IPS DF 4.7 (cell line): ENCODE measurements around the gene CDCA5.

Experiments used
- DNase-seq: peaks from one replicate; pipeline ENCODE4 v3.0.0-alpha.2; 2013; ENCODE audit warnings: low spot score; ENCODE audit errors: extremely low read depth

CDCA5 gene

GRCh38 chr11:65045061-65045460 lies 38.8 kb downstream of the CDCA5 start:
- DNase-seq: no peak

GRCh38 chr11:65043881-65044501 lies 39.8 kb downstream of the CDCA5 start:
- no peak for DNase-seq

- no peak for DNase-seq
Measured at GRCh38 chr11:65042891-65043290, 40.9 kb downstream of the CDCA5 start.

- DNase-seq: peak; percentile 80
Measured at GRCh38 chr11:65040847-65041622, 42.8 kb downstream of the CDCA5 start, which contains the start of gene SAC3D1. TSS of gene SAC3D1 (plus strand) at chr11:65041210. CDS start at chr11:65041293, 83 bp downstream.

- DNase-seq: no peak
Measured at GRCh38 chr11:65040520-65040846, 43.4 kb downstream of the CDCA5 start.

- no peak for DNase-seq
Measured at GRCh38 chr11:65036931-65037330, 46.9 kb downstream of the CDCA5 start.

DNA sequence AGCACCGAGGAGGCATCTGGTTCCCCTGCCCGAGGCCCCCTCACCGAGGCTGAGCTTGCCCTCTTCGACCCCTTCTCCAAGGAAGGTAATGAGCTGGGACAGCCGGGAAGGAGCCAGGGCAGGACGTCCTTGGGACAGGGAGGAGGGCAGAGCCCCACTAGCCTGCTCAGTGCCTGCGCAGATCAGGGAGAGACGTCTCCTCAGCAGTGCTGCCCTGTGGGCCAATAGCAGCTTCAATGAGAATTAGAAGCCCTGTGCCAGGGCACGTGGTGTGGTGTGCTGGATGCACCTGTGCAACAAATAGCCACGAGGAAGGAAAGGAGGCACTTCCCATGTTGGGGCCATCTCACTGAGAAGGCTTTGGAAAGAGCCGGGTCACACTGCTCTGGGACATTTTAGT lies 48.3 kb downstream of the CDCA5 start:
- DNase-seq: no peak

GRCh38 chr11:65034423-65034822 lies 49.4 kb downstream of the CDCA5 start:
- DNase-seq: no peak

GRCh38 chr11:65032216-65032615 lies 51.6 kb downstream of the CDCA5 start:
- no peak for DNase-seq
